Mononuclear cell (primary cell): Measurements from ENCODE around the gene ADORA1. TPM values are rescaled to one million over a fixed set of nuclear protein-coding genes. Genes with fewer than 3 reads are reported as not detected.

Experiments
- H3K27me3 ChIP-seq: 2 replicates; pipeline ENCODE4 v1.6.0; 2011; ENCODE audit warnings: low read length, control low read depth; ENCODE audit not compliant: insufficient read depth
- H3K4me1 ChIP-seq: 2 replicates; pipeline ENCODE4 v1.5.1; 2011; ENCODE audit warnings: mild to moderate bottlenecking, low read length, control low read depth; ENCODE audit not compliant: insufficient read depth
- H3K4me3 ChIP-seq: 2 replicates; pipeline ENCODE4 v1.5.1; 2011; ENCODE audit warnings: mild to moderate bottlenecking, low read length, moderate library complexity
- H3K9me3 ChIP-seq: 2 replicates; pipeline ENCODE4 v1.5.1; 2011; ENCODE audit warnings: low read depth, mild to moderate bottlenecking, control low read depth, low read length
- total RNA-seq: library from RNA; depleted of rRNA; stranded (reverse); fragments of >200 nt; gene quantifications from one replicate; pipeline ENCODE4 v1.2.3, GENCODE V29; 2012

The ADORA1 gene
- total RNA-seq, 1 donor: not detected

- H3K4me1 ChIP-seq: peaks cover 11% of the 10 kb centered on the region
- H3K4me3 ChIP-seq: no peak overlapping the region
- no peaks in the 10 kb centered on the region for H3K27me3 ChIP-seq
- H3K9me3 ChIP-seq: no peaks in the 10 kb centered on the region
These were observed 54.9 kb downstream of the ADORA1 start for GRCh38 chr1:203182387-203182953.

DNA sequence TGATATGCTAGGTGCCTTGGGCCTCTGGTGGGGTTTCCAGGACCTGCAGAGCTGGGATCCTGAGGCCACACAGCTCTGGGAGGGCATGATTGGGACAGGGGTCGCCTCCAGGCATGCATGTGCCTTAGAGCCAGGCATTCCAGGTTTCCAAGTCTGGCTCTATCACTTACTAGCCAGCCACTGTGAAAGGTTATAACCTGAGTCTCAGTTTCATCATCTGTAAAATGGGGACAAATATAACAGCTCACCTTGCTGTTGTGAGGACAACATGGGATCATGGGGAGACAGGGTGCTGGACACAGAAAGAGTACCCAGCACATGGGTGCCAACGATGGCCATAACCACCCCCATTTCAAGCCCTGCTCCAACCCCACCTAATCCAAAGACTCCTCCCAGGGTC is 56.3 kb downstream of the ADORA1 start:
- H3K4me1 ChIP-seq: peaks cover 7% of the 10 kb centered on the region
- H3K9me3 ChIP-seq: no peaks in the 10 kb centered on the region
- H3K4me3 ChIP-seq: no peak overlapping the region
- H3K27me3 ChIP-seq: no peaks in the 10 kb centered on the region

DNA sequence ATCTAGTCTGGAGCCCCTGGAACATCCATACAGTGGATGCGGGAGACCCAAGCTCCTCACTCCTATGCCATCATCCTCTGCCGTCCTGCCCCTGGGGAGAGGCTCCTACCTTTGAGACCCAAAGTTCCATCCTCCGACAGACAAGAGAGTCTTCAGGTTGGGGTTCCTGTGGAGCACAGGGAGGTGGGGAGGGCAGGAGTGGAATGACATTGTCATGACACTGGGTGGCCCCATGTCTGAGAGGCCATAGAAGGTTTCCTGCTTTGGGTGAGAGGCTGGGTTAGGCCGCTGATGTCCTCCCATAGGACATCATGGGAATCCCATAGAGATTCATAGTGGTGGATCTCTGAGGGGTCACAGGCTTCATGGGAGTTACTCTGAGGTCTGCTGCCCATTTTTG is 56.9 kb downstream of the ADORA1 start:
- no peaks in the 10 kb centered on the region for H3K9me3 ChIP-seq
- H3K4me3 ChIP-seq: no peak overlapping the region
- H3K4me1 ChIP-seq: peaks cover 7% of the 10 kb centered on the region
- no peaks in the 10 kb centered on the region for H3K27me3 ChIP-seq

DNA sequence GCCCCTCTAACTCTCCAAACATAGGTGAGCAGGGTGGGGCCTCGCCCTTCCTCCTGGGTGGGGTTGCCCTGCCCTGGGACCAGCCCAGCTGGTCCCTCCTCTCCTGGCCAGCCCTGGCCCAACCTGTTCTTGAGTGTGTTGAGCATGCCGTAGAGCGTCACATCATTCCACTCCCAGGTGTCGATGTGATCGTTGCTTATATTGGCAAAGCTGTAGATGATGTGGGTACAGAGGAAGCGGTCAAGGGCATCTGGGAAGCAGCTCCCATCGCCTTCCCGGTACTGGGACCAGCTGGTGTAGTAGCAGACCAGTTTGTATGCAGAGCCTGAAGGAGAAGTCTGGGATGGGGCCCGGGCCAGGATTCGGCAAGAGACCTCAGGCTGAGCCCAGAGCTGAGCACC is 57.5 kb downstream of the ADORA1 start:
- Histone ChIP-seq H3K27me3 (no peaks in the 10 kb centered on the region), H3K4me1 (peaks cover 7% of the 10 kb centered on the region), H3K4me3 (no peak overlapping the region), H3K9me3 (no peaks in the 10 kb centered on the region)

DNA sequence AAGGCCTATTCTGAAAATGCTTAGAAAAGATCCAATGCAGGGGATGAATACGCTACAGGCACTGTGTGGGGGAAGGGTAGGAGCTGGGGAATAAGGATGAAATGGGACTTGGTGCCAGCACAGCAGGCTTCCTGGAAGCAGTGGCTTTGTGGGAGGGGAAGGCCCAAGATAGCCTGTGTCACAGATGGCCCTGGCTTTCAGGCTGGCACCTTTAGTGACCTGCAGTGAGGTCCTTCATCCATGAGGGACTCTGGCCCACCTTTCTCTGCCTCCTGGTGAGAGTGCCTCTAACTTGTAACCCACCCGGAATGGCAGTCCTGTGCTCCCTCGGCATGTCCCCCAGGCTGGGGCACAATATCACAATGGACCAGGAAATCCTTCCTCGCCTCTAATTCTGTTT is 58.1 kb downstream of the ADORA1 start:
- Histone ChIP-seq H3K9me3 (no peaks in the 10 kb centered on the region), H3K4me1 (peaks cover 7% of the 10 kb centered on the region), H3K4me3 (no peak overlapping the region)

GRCh38 chr1:203186091-203186445 is 58.5 kb downstream of the ADORA1 start:
- Histone ChIP-seq H3K4me3 (no peak overlapping the region), H3K9me3 (no peaks in the 10 kb centered on the region), H3K4me1 (peaks cover 7% of the 10 kb centered on the region), H3K27me3 (no peaks in the 10 kb centered on the region)

More for the DNA sequence above, 58.1 kb downstream of the ADORA1 start:
- no peaks in the 10 kb centered on the region for H3K27me3 ChIP-seq

- peaks cover 7% of the 10 kb centered on the region for H3K4me1 ChIP-seq
- H3K27me3 ChIP-seq: no peaks in the 10 kb centered on the region
- no peak within 1 kb of the TSS for H3K4me3 ChIP-seq
- no peaks in the 10 kb centered on the region for H3K9me3 ChIP-seq
These were observed 59.1 kb downstream of the ADORA1 start, which contains the start of gene CHI3L1 for GRCh38 chr1:203186446-203187303. Gene CHI3L1 (minus strand): TSS chr1:203186704. CDS start chr1:203186623, 81 bp downstream.

- peaks cover 7% of the 10 kb centered on the region for H3K4me1 ChIP-seq
- H3K4me3 ChIP-seq: no peak overlapping the region
- no peaks in the 10 kb centered on the region for H3K27me3 ChIP-seq
- no peaks in the 10 kb centered on the region for H3K9me3 ChIP-seq
These were observed 59.8 kb downstream of the ADORA1 start for GRCh38 chr1:203187304-203187685.

- no peaks in the 10 kb centered on the region for H3K27me3 ChIP-seq
- H3K9me3 ChIP-seq: no peaks in the 10 kb centered on the region
- peaks cover 7% of the 10 kb centered on the region for H3K4me1 ChIP-seq
- H3K4me3 ChIP-seq: no peak overlapping the region
These were observed 60.3 kb downstream of the ADORA1 start for GRCh38 chr1:203187689-203188264.

DNA sequence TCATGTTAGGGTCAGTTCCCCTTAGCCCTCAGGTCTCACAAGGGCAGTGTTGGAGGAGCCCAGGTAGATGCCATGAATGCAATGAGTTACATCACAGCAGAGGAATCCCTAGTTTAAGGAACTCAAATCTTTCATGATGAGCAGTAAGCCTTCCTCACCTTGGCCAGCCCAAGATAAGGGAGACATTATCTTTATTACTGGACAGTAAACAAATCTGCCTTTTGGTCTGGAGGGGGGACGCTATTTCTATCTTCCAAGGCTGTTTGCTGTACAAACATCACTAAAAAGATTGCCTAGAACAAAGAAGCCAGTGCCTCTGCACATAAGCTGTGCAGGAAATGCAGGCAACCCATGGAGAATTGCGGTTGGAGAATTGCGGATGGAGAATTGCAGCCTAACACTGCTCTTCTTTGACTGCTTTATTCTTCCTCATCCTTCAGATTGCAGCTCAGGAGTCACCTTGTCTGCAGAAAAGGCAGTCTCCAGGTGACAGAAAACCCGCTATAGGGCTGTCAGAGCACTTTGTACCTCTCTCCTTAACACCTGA is 61.2 kb downstream of the ADORA1 start:
- no peaks in the 10 kb centered on the region for H3K9me3 ChIP-seq
- no peaks in the 10 kb centered on the region for H3K27me3 ChIP-seq
- no peak overlapping the region for H3K4me3 ChIP-seq
- H3K4me1 ChIP-seq: peaks cover 7% of the 10 kb centered on the region

GRCh38 chr1:203189951-203190352 is 62.4 kb downstream of the ADORA1 start:
- H3K4me1 ChIP-seq: peaks cover 7% of the 10 kb centered on the region
- no peaks in the 10 kb centered on the region for H3K27me3 ChIP-seq
- no peaks in the 10 kb centered on the region for H3K9me3 ChIP-seq
- H3K4me3 ChIP-seq: no peak overlapping the region

DNA sequence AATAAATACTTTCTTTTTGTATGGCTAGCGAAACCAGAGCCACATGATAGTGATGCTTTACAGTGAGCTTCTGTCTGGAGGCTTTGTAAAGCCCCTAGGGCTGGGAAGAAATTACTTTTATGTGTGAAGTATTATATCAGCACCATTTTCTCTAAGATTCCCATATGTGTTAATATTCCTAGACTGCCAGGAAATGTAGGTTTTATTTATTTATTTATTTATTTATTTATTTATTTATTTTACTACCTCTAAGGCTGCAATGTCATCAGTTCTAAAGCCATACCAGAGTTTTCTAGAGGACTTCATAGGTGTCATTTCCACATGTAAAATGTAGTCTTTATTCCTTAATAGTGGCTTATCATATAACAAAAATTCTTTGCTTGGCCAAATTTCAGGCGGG is 63.4 kb downstream of the ADORA1 start:
- Histone ChIP-seq H3K9me3 (no peaks in the 10 kb centered on the region), H3K4me1 (peaks cover 7% of the 10 kb centered on the region), H3K4me3 (no peak overlapping the region), H3K27me3 (no peaks in the 10 kb centered on the region)

- peaks cover 21% of the 10 kb centered on the region for H3K4me1 ChIP-seq
- no peaks in the 10 kb centered on the region for H3K9me3 ChIP-seq
- H3K4me3 ChIP-seq: no peak overlapping the region
- no peaks in the 10 kb centered on the region for H3K27me3 ChIP-seq
These were observed 68.8 kb downstream of the ADORA1 start for GRCh38 chr1:203196371-203196770.

DNA sequence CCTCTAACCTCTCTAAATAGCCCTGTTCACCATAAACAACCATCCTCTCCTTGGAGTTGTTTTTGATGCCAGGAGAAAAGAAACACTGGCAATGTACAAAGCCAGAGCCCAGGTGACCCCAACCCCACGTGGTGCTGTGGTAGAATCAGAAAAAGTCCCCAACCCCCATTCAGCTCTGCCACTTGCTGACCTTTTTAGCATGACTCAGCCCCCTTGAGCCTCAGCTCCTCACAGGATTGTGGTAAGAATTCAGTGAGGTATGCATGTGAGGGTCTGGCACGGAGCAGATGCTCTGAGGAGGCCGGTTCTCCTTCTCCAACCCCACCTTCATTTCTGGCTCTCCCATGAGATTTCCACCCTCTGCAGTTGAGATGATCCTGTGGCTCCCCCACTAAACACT is 70.1 kb downstream of the ADORA1 start:
- Histone ChIP-seq H3K4me1 (peaks cover 34% of the 10 kb centered on the region), H3K9me3 (no peaks in the 10 kb centered on the region), H3K4me3 (no peak overlapping the region), H3K27me3 (no peaks in the 10 kb centered on the region)

- Histone ChIP-seq H3K9me3 (no peaks in the 10 kb centered on the region), H3K4me3 (no peak overlapping the region), H3K4me1 (peaks cover 40% of the 10 kb centered on the region), H3K27me3 (no peaks in the 10 kb centered on the region)
These were observed 71.5 kb downstream of the ADORA1 start for GRCh38 chr1:203199002-203199401.
